GM19025 (cell line): ENCODE results near the gene GABRA5.

ENCODE experiments used
- ATAC-seq: cut with Tn5 transposase; IDR thresholded peaks from one replicate; pipeline ENCODE4 v1.9.1; 2021; ENCODE audit warnings: mild to moderate bottlenecking, low read depth, moderate library complexity; ENCODE audit not compliant: unreplicated experiment

The GABRA5 gene

DNA sequence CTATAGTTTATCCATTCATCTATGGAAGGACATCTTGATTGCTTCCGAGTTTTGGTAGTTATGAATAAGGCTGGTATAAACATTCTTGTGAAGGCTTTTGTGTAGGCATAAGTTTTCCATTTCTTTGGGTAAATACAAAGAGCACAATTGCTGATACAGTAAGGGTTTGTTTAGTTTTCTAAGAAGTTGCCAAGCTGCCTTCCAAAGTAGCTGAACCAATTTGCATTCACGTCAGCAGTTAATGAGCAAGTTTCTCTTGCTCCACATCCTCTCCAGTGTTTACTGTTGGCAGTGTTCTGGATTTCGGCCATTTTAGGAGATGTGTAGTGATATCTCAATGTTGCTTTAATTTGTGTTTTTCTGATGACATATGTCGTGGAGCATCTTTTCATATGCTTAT lies 34.2 kb downstream of the GABRA5 start:
- no peak for ATAC-seq

DNA sequence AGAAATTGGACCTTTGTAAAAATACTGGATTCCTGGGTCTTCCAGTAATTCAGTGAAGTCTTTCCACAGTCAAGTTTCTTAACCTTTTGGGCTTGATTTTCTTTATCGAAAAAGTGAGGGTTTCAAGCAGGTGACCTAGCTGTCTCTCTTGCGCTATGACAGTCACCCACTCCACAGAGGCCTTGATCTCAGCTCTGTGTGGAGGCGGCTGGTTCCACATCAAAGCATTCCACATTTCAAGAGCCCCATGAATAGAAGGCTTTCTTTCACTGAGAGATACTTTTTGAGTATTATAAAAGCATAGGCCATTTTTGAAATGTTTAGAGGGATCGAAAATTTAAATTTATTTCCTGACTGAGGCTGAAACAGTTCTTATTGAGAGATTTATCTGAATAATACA lies 43.9 kb downstream of the GABRA5 start:
- ATAC-seq, result no peak

DNA sequence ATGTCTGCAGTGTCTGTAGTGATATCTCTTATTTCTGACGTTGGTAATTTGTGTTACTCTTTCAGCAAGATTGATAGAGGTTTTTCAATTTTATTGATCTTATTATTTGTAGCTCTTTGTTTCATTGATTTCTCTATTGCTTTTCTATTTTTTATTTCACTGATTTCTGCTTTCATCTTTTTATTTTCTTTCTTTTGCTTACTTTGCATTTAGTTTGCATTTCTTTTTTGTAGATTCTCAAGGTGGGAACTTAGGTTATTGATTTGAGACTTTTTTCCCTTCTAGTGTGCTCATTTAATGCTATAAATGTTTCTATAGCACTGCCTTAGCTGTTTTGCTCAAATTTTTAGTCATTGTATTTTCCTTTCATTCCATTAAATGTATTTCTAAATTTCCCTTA lies 54.6 kb downstream of the GABRA5 start:
- no peak for ATAC-seq

DNA sequence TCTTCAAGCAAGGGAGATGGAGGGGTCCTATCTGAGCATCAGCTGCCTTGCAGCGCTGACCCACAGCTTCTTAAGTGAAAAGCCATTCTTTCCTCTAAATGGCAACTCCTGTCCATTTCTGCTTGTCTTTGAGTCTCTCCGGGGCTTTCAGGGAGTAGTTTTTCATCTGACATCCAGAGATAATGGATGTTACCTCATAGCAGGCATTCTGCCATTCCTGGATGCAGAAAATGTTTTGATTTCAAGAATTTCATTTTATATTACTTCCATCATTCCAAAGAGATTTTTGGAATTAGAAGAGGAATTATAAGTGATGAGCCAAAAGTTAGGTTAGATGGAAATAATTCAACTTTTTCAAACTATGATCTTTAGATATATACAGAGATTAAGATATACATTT lies 59.2 kb downstream of the GABRA5 start:
- ATAC-seq, result no peak

DNA sequence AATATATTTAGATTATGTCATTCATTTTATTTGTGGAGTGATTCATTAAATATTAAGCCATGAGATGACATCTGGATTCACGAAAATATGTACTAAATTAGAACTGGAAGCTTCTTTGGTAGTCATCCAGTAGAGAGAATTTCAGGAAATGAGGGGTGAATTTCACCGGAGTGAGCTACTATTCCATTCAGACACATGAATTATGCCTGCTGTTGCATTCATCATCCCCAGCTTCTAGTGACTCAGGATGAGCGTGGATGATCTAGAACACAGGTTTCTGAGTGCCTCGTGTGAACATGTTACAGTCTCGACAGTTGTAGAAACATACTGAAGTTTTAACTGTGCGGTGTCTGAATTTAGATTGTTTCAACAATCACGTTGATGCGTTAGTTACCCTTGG lies 61.2 kb downstream of the GABRA5 start:
- ATAC-seq, result no peak

DNA sequence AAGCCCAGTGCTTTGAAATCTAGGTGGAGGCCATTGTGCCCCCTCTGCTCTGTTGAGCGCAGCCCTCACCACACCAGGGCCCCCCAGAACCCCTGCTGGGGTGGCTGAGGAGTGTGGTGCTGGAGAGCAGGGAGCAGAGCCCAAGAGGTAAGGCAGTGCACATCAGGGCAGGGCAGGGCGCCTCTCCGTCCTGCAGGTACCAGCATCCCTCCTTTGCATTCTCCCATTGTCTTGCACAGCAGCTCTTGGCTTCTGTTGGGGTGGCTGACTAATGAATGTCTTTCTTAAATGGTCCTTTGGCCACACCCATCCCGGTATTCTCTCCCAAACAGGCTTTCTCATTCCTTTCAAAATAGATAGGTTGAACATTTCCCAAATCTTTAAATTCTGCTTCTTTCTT lies 62.7 kb downstream of the GABRA5 start:
- ATAC-seq, result no peak

DNA sequence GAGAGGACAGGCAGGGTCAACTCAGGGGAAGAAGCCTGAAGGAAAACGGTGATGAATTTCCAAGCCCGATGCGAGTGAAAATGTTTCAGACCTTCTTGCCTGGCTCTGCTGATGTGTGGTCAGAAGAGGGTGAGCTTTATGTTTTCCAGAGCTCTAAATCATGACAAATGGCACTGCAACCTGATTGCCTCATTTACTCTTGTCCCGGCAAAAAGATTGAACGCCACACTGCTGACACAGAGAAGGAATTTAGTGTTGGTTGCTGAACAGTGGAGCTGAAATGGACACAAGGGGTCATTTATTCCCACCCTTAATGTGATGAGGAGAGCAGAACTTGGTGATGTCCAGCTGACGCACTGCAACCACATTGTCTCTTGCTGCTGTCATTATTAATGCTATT lies 68.0 kb downstream of the GABRA5 start:
- ATAC-seq, result no peak

DNA sequence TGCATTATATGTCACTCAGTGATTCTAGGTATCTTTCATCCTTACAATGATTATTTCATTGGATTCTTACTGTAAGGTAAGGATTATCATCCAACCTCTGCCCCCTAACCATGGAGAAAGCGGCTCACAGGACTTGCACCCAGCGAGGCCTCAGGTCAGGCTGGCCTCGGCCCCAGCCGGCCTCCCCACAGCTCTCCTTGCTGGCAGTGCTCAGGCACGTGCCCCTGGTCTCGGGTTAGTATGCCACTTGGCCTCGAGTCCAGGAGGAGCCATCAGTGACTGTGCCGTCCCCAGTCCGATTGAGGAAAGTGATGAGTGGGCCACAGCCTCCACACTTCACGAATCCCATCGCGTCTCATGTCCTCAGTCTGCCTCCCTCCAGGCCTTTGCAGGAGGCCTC lies 68.5 kb downstream of the GABRA5 start:
- ATAC-seq, result no peak

DNA sequence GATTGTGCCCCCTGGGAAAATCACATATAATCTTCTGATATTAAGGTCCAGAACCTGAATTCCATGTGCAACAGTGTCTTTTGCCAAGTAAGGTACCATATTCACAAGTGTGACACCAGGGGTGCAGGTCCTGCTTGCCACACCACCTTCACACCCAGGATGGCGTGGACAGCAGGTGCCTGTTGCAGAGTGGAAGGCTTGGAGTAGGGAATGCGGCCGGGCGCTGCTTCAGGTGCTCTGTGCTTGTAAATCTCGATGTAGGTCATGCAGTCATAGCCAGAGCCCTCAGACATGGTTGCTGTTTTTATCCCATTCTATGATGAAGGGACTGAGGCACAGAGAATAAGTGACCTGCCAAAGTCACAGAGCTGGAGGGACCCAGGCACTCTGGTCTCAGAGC lies 69.6 kb downstream of the GABRA5 start:
- no peak for ATAC-seq

DNA sequence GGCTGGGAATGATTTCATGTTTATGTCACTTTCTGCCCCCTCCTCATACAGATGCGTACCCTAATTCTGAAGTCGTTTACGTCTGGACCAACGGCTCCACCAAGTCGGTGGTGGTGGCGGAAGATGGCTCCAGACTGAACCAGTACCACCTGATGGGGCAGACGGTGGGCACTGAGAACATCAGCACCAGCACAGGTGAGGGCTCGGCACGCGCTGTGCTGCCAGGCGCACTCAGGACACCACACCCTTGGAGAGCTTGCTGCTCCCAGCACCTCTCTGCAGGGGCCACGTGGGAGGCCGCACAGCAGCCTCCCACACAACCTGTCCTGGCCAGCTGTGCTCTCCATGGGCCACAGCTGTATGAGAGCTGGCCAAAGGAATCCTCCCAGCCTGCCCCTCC lies 70.3 kb downstream of the GABRA5 start:
- no peak for ATAC-seq

DNA sequence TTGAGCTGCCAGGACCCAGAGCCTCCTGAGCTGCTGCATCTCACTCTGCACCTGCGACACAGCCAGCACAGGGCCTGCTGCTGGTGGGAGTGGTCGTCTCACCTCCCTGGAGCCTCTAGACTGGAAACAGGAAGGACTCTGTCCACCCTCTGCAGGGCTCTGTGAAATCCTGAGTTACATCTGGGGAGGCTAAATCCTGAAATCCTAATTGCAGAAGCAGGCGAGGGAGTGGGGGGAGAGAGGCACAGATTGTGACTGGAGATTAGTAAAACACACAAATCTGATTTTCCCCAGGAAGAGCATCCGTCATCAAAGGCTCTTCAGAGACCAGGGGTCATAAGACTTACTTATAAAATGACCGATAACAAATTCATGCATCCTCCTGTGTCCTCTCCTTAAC lies 72.5 kb downstream of the GABRA5 start:
- no peak for ATAC-seq

DNA sequence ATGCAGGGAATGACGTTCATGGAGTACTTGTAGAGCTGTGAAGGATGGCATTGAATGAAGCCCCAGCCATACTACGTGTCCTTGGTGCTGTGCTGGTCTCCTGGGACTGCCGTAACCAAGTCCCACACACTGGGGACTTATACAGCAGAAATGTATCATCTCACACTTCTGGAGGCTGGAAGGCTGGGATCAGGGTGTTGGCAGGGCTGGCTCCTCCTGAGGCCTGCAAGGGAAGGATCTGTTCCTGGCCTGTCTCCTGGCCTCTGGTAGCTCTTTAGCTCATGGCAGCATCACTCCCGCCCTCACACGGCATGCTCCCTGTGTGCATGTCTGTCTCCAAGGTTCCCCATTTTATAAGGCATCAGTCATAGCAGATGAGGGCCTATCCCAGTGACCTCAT lies 74.6 kb downstream of the GABRA5 start:
- no peak for ATAC-seq

DNA sequence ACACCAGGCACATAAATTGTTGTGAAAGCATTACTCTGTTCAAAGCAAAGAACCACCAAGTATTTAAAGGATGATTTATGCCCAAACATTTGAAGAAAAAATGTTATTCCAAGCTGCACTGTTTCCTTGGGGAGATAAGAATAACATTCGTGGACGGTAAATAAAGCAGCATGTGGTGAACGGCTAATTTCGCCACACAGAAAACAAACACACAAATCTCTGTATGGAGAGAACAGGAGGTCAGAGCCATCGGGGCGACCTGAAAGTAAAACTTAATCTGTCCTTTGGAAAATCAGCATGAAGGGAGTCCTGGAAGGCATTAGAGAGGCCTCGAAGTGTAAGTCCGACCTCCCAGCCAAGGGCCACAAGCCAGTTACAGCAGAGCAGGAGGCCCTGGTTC lies 77.0 kb downstream of the GABRA5 start:
- no peak for ATAC-seq

DNA sequence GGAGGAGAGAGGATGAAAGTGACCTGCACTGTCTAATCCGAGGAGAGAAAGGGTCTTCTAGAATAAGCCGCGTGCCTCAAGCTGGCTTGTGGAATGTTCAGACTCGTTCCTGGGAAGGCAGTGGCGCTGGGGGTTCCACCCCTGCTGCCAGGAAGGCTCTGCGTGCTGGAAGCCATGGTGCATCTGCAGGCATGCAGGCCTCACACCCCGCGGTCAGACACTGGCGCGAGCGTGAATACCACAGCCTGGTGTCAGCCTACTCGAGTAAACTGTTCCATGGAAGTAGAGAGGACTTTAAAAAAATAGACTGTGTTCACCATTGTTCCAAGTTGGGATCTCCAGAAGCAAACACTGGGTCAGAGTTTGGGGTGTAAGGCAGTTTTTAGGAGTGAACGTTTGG lies 78.2 kb downstream of the GABRA5 start:
- ATAC-seq, result no peak

DNA sequence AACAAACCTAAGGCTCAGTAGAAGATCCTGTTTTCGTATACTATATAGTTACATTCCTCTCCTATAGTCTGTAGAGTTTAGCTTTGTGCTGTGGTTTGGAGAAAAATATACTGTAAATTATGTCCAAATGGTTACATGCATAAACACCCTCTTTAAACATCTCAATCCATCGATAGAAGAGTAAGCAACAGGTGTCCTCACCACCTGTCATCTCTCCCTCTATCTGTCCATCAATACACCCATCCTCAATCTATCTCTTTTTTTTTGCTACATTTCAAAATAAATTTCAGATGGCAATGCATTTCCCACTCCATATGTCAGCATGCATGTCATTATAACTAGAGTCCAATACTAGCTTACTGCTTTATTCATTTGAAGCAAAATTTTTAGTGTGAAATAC lies 83.1 kb downstream of the GABRA5 start:
- no peak for ATAC-seq

DNA sequence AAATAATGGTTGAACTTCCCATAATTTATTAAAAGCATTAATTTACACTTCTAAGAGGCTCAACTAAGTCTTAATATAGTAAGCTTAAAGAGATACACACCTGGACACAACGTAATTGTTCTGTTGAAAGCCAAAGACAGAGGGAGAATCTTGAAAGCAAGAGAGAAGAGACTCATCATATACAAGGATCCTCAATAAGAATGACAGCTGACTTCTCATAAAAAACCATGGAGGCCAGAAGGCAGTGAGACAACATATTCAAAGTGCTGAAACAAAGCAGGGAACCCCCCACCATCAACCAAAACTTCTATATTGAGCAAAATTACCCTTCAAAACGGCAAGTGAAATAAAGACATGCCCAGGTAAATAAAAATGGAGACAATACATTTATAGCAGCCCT lies 87.5 kb downstream of the GABRA5 start:
- no peak for ATAC-seq

DNA sequence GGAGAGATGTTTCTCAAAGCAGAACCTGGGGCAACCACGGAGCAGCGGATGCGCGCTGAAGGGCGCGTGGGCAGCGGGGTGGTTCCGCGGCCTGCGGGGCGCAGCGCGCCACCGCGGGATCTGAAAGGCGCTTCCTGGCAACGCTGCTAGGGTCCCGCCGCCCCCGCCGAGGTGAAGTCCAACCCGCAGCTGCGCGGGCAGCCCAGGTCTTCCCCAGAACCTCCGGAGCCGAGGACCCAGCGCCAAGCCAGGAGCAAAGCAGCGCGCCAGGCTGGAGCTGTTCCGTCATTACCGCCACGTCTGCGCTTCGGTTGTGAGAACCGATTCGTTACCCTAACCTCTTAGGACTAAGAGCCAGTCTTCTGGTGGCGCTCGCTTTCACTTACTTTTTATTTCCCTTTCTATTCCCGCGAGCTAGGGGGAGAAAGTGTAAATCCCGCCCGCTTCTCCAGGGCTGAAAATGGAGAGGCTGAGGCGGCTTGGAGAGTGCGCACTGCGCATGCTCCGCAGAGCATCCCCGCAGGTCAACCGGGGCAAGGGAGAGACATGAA lies 100.9 kb downstream of the GABRA5 start:
- no peak for ATAC-seq

DNA sequence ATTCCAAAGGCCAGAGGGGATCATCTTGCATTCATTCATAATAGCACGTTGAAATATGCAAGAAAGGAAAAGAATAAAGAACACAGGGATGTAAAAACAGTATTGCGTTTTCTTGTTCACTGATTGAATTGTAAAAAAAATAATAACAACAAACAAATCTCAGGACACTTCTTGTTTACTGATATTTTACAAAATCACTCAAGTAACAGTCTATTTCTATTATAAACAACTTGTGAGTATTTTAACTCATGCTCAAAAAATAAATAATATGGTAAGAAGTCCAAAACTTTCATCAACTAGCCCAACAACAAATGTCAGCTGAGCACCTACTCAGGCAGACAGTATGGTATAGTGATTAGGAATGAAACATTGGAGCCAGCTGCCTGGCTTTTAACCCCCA lies 101.9 kb downstream of the GABRA5 start:
- no peak for ATAC-seq

DNA sequence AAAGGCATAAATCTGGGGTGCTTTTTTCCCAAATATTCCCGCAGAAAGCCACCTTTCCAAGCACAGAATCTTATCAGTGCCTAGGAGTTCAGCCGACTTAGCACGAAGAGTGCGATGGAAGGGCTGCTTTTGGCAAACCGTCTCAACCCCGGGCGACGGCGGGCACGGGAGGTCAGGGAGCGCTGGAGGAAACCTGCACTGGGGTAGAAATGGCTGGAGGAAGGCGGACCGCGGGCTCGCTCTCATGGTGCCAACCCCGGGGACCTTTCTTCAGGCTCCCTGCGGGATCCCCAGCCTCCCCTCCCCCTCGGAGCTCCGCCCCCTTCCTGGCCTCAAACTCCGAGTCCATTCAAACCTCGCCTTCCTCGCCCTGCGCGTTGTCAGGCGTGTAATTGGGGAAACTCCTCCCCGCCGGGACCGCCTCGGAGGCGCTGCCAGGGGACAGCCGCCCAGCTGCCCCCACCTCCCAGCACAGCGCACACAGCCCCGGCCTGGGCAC lies 103.9 kb downstream of the GABRA5 start, which contains the start of gene GABRG3:
GABRG3 (plus strand) TSS at position 470 of the 499 bp plus-strand sequence.
- no peak for ATAC-seq

DNA sequence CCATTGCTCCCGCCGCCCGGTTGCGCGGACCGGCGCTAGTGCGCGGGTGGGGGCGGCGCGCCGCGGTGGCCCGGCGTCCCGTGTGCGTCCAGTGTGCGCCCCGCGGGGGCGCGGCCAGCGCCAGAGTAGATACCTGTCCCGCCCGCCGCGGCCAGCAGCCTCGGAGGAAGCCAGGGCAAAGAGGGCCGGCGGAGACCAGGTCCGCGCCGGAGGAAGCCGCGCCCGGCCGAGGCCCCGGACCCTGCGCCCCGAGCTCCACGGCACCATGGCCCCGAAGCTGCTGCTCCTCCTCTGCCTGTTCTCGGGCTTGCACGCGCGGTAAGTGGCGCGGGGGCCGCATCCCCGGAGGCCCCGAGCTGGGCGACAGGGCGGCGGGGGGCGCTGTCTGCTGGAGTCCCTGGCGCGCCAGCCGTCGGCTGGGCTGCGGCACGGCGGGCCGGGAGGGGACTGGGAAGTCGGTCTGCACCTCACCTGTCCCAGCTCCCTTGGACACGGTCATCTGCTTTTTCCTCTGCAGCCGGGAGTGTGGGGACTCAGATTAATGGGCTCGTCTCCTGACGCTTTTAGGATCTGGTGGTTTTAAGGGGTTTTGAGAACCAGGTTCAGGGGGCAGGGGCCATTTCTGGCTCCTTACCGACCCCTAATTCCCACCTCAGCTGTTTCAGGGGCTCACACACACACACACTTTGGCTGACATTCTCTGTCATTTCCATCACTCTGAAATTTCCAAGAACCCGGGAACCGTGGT lies 104.6 kb downstream of the GABRA5 start:
- no peak for ATAC-seq

DNA sequence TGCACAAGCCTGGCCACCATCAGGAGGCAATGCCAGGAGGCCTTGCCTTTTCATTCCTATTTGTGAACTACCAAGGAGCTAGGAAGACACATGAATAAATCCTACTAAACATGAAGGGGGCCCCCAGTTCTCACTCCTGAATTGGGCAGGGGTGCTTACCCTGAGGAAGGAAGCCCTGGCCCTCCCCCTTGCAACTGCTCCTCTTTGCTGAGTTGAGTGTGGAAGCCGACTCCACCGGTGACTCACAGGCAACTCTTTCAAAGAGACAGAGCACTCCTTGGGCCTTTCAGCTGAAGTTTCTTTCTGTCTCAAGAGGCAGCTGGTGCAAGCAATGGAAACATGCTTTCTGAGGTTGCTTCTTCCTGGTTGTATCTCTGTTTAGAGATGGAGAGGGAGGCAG lies 105.8 kb downstream of the GABRA5 start:
- no peak for ATAC-seq

DNA sequence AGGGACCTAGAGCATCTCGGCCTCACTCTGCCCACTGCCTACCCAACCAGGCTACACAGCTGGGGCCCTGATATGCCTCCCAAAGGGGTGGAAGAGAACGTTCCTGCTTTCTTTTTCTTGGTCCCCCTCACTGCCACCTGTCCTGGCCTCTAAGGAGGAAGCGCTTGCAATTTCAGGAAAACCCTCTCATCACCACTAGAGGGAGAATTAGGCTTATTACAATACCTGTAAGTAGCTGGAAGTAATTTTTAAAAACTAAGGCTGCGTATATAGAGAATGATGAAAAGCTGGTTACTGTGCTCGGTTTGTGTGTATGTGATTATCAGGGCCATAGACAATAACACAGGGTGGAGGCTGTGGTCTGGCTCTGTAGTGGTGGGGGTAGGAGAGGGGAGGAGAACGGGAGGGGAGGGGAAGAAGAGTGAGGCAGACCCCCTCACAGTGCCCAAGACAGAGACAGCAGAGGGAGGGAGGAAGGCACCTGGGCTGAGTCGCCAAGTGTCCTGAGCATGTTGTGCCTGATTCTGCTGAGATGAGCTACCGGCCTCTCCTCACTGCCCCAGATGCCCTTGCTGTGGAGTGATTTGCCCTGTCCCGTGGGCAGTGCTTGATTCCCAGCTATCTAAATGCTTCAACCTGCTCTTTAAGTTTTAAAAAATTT lies 107.4 kb downstream of the GABRA5 start:
- ATAC-seq, result no peak
